ENCODE results near the gene AGBL1. TPM values are rescaled to one million over a fixed set of nuclear protein-coding genes. Genes with fewer than 3 reads are reported as not detected.

Gene AGBL1
- total RNA-seq, 1 experiment from 2014 or later = not detected

DNA sequence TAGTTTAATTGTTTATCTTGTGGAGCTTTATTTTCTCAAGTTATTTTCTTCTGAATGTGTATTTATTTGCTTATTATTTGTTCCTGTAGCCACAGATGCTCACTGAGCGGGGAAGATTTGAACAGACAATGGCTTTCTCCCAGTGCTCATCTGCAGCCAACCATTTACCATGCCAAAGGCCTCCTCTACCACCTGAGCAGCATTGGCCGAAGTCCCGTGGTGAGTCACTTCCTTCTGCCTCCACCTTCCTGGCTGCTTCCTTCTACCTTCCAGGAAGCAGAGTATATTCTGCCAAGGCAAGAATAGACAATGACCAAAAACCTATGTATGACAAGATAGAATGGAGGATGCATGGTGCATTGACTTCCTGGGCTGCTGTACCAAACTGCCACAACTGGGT is 443.1 kb downstream of the AGBL1 start:
- Histone ChIP-seq H2BK120ac (ENCODE audit: low read depth, low read length, poor library complexity, severe bottlenecking) (no peak overlapping the region), H3K79me2 (ENCODE audit: insufficient read depth, low read length) (no peaks in the 10 kb centered on the region), H2AFZ (ENCODE audit: low read length) (no peak overlapping the region), H3K18ac (ENCODE audit: insufficient read length, low read depth, low read length) (no peak overlapping the region), H3K4ac (ENCODE audit: low read depth, low read length) (no peak overlapping the region), H2BK5ac (ENCODE audit: insufficient read length, low read length) (no peak overlapping the region), H4K5ac (ENCODE audit: insufficient read length, low read depth, low read length) (no peak overlapping the region), H4K91ac (ENCODE audit: insufficient read length, low read depth, low read length) (no peak overlapping the region), H3K9ac (ENCODE audit: extremely low read depth, insufficient read length, low read length) (no peak overlapping the region), H3K23ac (ENCODE audit: insufficient read length, low read depth, low read length) (no peak overlapping the region), H3K14ac (ENCODE audit: insufficient read depth, low read length) (no peak overlapping the region), H2BK12ac (ENCODE audit: insufficient read length, low read depth, low read length) (no peak overlapping the region), H2BK20ac (ENCODE audit: low read depth, low read length, poor library complexity, severe bottlenecking) (no peak overlapping the region), H3K27ac (ENCODE audit: insufficient read length, low read depth, low read length) (no peak overlapping the region), H3K9me3 (ENCODE audit: control insufficient read depth, low read depth, low read length) (no peaks in the 10 kb centered on the region), H2AK5ac (ENCODE audit: insufficient read length, low read length) (no peak overlapping the region), H3K27me3 (ENCODE audit: insufficient read depth, low read length) (no peaks in the 10 kb centered on the region), H3K4me1 (ENCODE audit: insufficient read depth, low read length) (no peaks in the 10 kb centered on the region), H3K23me2 (ENCODE audit: insufficient read length, low read depth, low read length, poor library complexity, severe bottlenecking) (no peaks in the 10 kb centered on the region), H2BK15ac (ENCODE audit: low read depth, low read length) (no peak overlapping the region), H3T11ph (ENCODE audit: low read length) (no peak overlapping the region), H3K4me2 (ENCODE audit: insufficient read depth, insufficient read length, low read length) (no peak overlapping the region), H4K20me1 (ENCODE audit: control insufficient read depth, insufficient read depth, insufficient read length) (no peaks in the 10 kb centered on the region), H4K8ac (replicated peaks; ENCODE audit: insufficient read length, low read depth, low read length) (no peak overlapping the region), H3K79me1 (ENCODE audit: insufficient read depth, low read depth, low read length, poor library complexity, severe bottlenecking) (no peaks in the 10 kb centered on the region), H3K56ac (ENCODE audit: insufficient read length, low read depth, low read length) (no peak overlapping the region)
- Mint-ChIP-seq H3K4me3 (no peak overlapping the region), H3K27ac (no peak overlapping the region), H3K4me1 (peaks cover 2 to 6% of the 10 kb centered on the region in 2 experiments; a peak in 3 of 4 replicates), H3K27me3 (ENCODE audit: low read depth) (no peaks in the 10 kb centered on the region), H3K36me3 (ENCODE audit: insufficient read depth in 1 of 3, low read depth in 3 of 3) (peaks cover 0 to 2% (median 0%) of the 10 kb centered on the region in 3 experiments; a peak in 1 of 7 replicates), H3K9me3 (peaks cover 0 to 6% of the 10 kb centered on the region in 2 experiments; a peak in 3 of 5 replicates)
- WGBS (ENCODE audit: extremely low coverage, insufficient read length, low lambda C conversion rate) = no CpG with 5 or more reads among the region's 3 CpGs
- no peak for DNase-seq
- TF ChIP-seq, protein P1, sequence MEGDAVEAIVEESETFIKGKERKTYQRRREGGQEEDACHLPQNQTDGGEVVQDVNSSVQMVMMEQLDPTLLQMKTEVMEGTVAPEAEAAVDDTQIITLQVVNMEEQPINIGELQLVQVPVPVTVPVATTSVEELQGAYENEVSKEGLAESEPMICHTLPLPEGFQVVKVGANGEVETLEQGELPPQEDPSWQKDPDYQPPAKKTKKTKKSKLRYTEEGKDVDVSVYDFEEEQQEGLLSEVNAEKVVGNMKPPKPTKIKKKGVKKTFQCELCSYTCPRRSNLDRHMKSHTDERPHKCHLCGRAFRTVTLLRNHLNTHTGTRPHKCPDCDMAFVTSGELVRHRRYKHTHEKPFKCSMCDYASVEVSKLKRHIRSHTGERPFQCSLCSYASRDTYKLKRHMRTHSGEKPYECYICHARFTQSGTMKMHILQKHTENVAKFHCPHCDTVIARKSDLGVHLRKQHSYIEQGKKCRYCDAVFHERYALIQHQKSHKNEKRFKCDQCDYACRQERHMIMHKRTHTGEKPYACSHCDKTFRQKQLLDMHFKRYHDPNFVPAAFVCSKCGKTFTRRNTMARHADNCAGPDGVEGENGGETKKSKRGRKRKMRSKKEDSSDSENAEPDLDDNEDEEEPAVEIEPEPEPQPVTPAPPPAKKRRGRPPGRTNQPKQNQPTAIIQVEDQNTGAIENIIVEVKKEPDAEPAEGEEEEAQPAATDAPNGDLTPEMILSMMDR (conservative IDR thresholded peaks at IDR 0.05) = no peak

All from H9 (cell line).